RWPE2 (cell line): ENCODE measurements around the gene SGCE.

Experiments
- ATAC-seq: fragments of 200-7000 bp; cut with Tn5 transposase; 3 replicates; pipeline ENCODE4 v1.9.1; 2021; ENCODE audit warnings: low read depth
- DNase-seq: peaks from one replicate; pipeline ENCODE4 v3.0.0-alpha.2; 2020; ENCODE audit warnings: low spot score
- H3K27ac ChIP-seq: fragments of 450-650 bp; 2 replicates; pipeline ENCODE4 v1.5.1; 2017; ENCODE audit warnings: mild to moderate bottlenecking; ENCODE audit not compliant: poor library complexity, severe bottlenecking
- H3K27me3 ChIP-seq: fragments of 250-450 bp; sonication (Bioruptor Pico); 2 replicates; pipeline ENCODE4 v1.5.1; 2021; ENCODE audit warnings: mild to moderate bottlenecking, moderate library complexity; ENCODE audit not compliant: insufficient read depth, poor library complexity, severe bottlenecking
- H3K36me3 ChIP-seq: fragments of 250-450 bp; sonication (Bioruptor Pico); 2 replicates; pipeline ENCODE4 v1.5.1; 2020; ENCODE audit warnings: low read depth, mild to moderate bottlenecking, moderate library complexity
- H3K4me1 ChIP-seq: fragments of 250-450 bp; sonication (Bioruptor Pico); 2 replicates; pipeline ENCODE4 v1.5.1; 2021; ENCODE audit warnings: mild to moderate bottlenecking, moderate library complexity; ENCODE audit not compliant: insufficient read depth, poor library complexity, severe bottlenecking
- H3K4me3 ChIP-seq: fragments of 250-450 bp; sonication (Bioruptor Pico); 2 replicates; pipeline ENCODE4 v1.5.1; 2021; ENCODE audit warnings: mild to moderate bottlenecking, moderate library complexity; ENCODE audit not compliant: severe bottlenecking
- H3K9me3 ChIP-seq: fragments of 250-450 bp; sonication (Bioruptor Pico); 2 replicates; pipeline ENCODE4 v1.5.1; 2021; ENCODE audit warnings: mild to moderate bottlenecking, moderate library complexity; ENCODE audit not compliant: severe bottlenecking
- TF ChIP-seq, protein P1 (sequence below): fragments of 450-650 bp; IDR thresholded peaks from one replicate; pipeline ENCODE4 v1.5.1; 2017; ENCODE audit warnings: mild to moderate bottlenecking, moderate library complexity; ENCODE audit not compliant: poor library complexity, severe bottlenecking

Gene SGCE

DNA sequence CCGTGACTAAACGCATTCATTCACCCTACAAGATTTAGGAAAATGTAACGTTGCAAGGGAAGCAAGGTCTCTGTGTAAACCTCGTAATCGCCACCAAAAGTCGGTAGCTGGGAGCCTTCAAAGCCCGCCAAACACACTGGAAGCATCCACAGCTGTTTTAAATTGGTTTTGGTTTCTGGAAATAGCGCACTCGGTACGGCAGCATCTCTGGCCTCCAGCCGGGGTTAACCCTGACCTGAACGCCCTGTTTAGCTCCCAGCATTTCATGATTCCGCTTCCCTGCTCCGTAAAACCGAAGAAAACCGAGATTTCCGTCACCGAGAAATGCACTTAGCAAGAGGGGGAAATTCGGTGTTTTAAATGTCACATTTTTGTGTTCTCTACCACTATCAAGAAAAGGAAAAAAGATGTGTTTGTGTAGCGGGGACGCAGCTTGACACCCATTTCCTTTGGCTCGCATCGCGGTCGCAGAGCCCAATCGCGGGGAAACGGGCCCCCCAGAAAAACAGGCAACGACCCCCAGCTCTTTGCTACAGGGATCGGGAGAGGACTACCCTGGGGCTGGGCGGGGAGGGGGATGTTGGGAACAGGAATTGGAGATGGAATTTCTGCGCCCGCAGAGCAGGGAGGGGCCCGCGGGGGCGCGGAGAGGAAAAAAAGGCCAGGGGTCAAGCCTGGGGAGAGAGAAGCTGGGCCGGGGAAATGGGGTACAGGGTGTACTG, 646 bp downstream of the SGCE start:
- H3K4me1 ChIP-seq: peaks cover 44% of the 10 kb centered on the region
- TF ChIP-seq, protein P1, sequence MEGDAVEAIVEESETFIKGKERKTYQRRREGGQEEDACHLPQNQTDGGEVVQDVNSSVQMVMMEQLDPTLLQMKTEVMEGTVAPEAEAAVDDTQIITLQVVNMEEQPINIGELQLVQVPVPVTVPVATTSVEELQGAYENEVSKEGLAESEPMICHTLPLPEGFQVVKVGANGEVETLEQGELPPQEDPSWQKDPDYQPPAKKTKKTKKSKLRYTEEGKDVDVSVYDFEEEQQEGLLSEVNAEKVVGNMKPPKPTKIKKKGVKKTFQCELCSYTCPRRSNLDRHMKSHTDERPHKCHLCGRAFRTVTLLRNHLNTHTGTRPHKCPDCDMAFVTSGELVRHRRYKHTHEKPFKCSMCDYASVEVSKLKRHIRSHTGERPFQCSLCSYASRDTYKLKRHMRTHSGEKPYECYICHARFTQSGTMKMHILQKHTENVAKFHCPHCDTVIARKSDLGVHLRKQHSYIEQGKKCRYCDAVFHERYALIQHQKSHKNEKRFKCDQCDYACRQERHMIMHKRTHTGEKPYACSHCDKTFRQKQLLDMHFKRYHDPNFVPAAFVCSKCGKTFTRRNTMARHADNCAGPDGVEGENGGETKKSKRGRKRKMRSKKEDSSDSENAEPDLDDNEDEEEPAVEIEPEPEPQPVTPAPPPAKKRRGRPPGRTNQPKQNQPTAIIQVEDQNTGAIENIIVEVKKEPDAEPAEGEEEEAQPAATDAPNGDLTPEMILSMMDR: no peak
- peak overlapping the region; percentile 49 for H3K4me3 ChIP-seq
- H3K27ac ChIP-seq: peak overlapping the region; percentile 53
- DNase-seq (no peak), ATAC-seq (no peak)
- no peaks in the 10 kb centered on the region for H3K27me3 ChIP-seq
- H3K9me3 ChIP-seq: no peaks in the 10 kb centered on the region
- H3K36me3 ChIP-seq: no peaks in the 10 kb centered on the region; the same call in 1 of the 2 replicates

DNA sequence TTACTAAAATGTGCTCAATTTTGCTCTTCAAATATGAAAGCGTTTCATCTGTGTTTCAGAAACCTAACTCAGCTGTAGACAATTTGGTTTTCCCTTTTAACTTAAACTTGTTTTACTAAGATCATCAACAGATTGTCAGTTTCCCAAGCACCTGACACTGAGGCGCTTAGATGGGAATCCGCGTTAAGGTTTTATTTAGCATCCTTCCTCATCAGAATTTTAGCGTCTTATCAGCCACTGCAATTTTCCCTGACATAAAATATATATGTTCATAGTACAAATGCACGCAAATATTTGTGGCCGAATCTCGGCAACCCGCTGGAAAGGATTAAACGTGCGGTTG, 1.2 kb downstream of the SGCE start:
- DNase-seq: no peak
- Histone ChIP-seq H3K36me3 (no peaks in the 10 kb centered on the region; the same call in 1 of the 2 replicates), H3K9me3 (no peaks in the 10 kb centered on the region), H3K4me3 (peak overlapping the region; percentile 49), H3K4me1 (peaks cover 44% of the 10 kb centered on the region), H3K27me3 (no peaks in the 10 kb centered on the region), H3K27ac (peak overlapping the region; percentile 53)
- TF ChIP-seq, protein P1: no peak
- ATAC-seq: no peak

DNA sequence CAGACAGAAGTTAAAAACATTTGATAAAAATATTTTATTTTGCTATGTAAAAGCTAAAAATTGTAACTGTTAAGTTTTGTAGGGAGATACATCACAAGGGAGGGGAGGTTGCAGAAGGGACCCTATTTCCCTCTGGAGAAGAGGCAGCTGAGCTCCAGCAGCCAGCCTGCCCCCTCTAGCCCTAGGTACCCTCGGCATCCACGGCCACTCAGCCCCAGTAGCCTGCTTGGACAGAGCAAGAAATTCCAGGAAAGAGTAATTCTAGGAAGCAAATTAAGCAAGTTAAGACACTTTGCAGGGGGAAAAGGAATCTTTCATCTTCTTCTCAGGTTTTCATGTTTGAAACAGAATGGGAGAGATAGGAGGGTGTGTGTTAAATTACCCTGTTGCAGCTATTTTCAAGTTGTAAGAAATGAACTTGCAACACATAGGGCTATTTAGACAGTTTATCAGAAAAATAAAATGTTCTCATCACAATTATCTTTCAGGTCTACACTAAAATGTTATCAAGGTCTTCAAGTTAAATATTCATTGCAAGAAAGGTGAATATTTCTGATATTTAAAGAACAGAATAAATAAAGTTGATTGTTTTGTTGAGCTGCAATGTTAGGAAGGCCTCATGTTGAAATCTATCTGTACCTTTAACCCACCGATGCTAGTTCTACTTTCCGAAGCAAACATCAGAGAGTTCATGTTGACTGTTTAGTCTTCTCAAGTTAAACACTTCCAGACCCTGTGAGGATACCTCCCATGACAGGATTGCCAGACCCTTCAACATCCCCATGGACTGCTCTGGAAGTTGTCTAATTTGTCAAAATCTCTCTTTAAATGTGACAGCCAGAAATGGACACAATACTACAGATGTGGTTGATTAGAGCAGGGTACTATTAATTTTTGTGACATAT, 5.5 kb downstream of the SGCE start:
- TF ChIP-seq, protein P1: no peak
- Histone ChIP-seq H3K9me3 (no peaks in the 10 kb centered on the region), H3K27me3 (no peaks in the 10 kb centered on the region), H3K4me1 (peaks cover 48% of the 10 kb centered on the region), H3K4me3 (no peak overlapping the region), H3K36me3 (no peaks in the 10 kb centered on the region; the same call in 1 of the 2 replicates), H3K27ac (peak overlapping the region; percentile 10)
- DNase-seq (no peak), ATAC-seq (peak; percentile 55)

DNA sequence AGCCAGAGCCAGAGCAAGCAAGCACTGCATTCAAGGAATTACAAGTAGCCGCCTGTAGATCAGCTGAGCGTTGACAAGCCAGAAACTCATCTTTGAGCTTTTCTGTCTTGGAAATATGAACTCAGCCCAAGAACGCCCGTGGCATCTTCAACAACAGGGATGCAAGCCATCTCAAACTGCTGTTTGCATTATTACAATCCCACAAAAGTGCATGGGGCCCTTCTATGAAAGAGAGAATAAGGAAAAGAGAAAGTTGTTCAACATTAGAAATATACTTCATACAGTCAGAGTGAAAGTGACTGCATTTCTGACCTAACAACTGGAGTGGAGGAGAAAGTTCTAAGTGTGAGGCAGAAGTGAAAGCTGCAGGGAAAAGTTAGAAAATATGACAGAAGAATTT, 6.5 kb downstream of the SGCE start:
- peak overlapping the region; percentile 10 for H3K27ac ChIP-seq
- no peak for DNase-seq
- H3K4me3 ChIP-seq: no peak overlapping the region
- H3K9me3 ChIP-seq: no peaks in the 10 kb centered on the region
- H3K4me1 ChIP-seq: peaks cover 55% of the 10 kb centered on the region
- no peaks in the 10 kb centered on the region for H3K27me3 ChIP-seq
- H3K36me3 ChIP-seq: no peaks in the 10 kb centered on the region; the same call in 1 of the 2 replicates
- peak; percentile 35; the same call in 1 of the 3 replicates for ATAC-seq
- TF ChIP-seq, protein P1: no peak
